T-helper 22 cell (primary cell): ENCODE data around the gene PTRH1.

Source experiments
- DNase-seq: peaks from one replicate; pipeline ENCODE4 v3.0.0-alpha.2; 2020; ENCODE audit warnings: low read depth

Gene PTRH1

DNA sequence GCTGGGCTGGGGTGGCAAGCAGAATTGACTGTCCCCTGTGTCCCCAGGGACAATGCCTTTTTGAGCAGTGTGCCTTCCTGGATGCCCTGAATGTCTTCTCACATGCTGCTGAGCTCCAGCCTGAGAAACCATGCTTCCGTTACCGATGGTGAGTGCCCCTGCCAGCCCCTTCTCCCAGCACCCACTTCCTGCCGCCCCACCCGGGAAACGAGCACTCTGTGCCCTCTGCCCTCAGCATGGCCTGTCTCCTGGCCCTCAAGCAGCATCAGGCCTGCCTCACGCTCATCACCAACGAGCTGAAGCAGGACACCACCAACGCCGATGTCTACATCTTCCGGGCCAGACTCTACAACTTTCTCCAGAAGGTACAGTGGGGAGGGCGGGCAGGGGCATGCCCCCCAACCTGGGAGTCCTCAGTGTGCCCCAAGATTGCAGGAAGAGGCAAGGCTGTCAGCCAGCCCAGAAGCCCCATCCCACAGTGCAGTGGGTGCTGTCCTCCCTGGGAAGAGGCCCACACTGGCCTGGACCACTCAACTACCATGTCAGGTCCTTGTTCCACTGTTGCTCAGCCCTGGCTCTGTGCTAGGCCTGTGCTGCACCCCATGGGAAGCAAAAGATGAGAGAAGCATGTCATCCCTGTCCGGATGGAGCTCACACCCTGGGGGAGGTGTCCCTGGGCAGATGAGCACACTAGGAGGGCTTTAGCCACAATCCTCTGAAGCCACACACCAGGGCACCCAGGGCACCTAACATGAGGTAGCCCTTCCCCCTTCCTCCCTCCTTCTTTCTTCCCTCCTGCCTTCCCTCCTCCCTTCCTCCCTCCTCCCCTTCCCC lies 4.8 kb upstream of the PTRH1 start:
- DNase-seq: no peak

DNA sequence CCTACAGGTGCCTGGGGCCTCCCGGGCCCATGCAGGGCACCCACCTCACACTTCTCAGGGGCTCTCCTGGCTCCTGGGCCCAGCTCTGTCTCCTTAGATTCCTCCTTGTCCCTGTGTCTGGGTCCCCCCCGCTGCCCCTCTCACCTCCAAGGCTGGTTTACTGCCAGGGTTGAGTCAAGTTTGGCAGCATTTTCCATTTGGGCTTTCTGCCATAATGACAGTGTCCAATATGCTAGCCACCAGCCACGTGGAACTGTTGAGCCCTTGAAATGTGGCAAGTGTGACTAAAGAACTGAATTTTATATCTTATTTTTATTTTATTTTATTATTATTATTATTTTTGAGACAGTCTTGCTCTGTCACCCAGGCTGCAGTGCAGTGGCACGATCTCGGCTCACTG lies 2.3 kb upstream of the PTRH1 start:
- DNase-seq: no peak

- DNase-seq: no peak
Measured at GRCh38 chr9:127716412-127716811, 949 bp upstream of the PTRH1 start.

GRCh38 chr9:127714951-127715469 lies 453 bp downstream of the PTRH1 start:
- DNase-seq: no peak

DNA sequence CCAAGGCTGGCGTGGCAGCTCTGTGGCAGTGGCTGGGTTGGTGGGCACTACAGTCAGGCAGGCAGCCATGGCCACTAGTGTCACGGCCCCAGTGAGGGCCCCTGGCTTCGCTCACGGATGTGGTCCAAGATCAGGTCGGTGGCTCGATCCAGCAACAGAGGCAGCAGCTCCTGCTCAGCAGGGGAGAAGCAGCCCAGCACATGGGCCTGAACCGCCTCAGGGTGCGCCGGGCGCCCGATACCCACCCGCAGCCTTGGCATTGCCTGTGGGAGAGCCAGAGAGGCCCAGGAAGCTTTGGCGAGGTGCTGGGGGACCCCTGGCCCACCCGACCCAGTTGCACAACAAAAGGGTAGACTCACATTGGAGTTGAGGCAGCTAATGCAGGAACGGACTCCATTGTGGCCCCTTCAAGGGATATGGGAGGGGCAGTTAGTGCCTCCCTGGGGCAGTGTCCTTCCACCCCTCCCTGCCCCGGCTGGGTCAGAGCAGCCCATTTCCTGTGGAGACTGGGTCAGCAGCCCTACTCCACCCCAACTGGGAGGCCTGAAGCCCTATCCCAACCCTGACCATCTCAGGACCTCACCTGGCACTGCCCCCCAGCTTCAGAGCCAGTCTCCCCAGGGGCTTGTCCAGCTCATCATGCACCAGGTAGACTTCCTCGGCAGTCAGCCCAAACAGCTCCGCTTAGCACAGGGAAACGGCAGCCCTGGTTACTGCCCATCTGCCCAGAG lies 1.3 kb downstream of the PTRH1 start:
- no peak for DNase-seq

DNA sequence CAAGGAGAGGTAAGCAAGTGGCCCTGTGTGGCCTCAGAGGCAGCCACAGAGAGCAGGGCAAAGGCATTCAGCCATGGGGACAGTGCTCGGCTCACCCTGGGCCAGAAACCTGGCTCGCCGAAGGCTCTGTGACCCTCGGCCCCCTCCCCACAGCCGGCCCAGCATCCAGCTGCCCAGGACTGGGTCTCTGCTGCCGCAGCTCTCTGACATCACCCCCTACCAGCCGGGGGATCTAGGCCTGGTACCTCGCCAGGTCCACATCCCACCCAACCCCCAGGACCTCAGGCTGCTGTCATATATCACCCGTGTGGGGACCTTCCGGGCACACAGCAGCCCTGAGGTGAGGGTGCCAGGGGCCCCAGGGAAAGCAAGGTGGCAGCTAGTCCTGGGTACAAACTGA lies 2.6 kb downstream of the PTRH1 start:
- no peak for DNase-seq

DNA sequence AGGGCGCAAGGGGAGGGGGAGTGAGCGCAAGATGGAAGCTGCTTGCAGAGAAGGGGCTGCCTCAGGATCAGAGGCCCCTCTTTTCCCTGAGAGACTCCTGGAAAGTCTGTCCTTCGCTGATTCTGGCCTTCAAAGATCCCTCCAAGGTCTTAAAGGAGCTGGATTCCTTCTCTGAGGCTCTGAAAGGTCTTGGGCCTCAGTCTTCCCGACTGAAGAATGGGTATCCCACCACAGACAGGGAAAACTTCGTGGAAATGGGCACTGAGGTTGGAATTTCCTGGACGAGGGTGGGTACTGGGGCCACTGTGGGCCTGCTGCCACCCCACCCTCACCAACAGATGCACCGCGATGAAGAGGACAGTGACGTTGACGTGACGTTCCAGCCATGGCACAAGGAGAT lies 3.1 kb downstream of the PTRH1 start:
- no peak for DNase-seq

DNA sequence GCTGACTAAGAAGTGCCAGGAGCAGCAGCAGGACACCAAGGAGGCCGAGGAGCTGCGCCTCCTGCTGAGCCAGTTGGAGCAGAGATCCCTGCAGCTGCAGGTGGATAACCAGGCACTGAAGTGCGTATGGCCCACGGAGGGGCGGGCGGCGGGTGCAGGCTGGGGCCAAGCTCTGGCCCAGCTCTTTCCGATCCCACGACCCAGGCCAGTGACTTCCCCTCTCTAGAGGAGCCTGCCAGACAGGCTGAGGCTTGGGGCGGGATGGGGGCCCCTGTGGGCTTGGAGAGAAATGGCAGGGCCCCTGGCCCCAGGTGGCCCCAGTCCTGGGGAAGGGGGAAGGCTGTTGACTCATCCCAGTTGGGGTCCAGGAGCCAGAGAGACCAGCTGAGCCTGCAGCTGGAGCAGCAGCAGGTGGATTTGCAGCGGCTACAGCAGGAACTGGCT lies 3.6 kb downstream of the PTRH1 start:
- DNase-seq: no peak

DNA sequence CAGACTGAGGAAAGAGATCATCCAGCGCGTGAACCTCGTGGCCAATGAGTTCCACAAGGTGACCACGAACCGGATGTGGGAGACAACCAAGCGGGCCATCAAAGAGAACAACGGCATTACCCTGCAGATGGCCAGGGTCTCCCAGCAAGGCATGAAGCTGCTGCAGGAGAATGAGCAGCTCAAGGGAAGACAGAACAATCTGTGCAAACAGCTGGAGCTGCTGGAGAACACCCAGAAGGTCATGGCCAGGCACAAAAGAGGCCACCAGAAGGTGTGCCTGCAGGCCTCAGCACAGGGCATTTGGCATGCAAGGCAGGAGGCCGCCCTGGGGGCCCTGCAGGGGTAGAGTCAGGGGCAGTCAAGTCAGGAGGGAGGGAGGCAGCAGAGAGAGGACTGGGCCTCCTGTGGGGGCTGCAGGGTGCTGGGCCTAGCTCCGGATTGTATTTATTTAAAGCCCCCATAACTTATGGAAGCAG lies 4.2 kb downstream of the PTRH1 start:
- DNase-seq: no peak

DNA sequence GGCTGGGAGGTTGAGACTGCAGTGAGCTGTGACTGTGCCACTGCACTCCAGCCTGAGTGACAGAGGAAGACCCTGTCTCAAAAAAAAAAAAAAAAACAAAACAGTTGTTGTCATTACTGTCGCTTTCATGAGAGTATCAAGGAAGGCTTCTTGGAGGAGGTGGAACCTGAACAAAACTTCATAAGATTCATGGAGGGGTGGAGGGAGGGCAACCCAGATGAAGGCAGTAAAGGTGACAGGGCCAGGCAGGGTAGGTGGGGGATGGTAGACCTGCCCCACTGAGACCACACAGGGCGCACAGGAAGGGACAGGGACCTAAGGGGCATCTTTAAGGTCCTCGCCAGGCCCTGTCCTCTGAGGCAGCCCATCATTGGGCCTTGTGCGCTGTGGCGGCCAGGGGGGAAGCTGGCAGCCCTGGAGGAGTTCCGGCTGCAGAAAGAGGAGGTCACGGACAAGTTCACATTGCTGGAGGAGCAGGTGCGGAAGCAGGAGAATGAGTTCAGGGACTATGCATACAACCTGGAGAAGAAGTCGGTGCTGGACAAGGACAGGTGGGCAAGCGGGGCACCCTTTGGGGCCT lies 5.2 kb downstream of the PTRH1 start:
- DNase-seq: no peak

GRCh38 chr9:127708952-127709587 lies 6.4 kb downstream of the PTRH1 start:
- no peak for DNase-seq

DNA sequence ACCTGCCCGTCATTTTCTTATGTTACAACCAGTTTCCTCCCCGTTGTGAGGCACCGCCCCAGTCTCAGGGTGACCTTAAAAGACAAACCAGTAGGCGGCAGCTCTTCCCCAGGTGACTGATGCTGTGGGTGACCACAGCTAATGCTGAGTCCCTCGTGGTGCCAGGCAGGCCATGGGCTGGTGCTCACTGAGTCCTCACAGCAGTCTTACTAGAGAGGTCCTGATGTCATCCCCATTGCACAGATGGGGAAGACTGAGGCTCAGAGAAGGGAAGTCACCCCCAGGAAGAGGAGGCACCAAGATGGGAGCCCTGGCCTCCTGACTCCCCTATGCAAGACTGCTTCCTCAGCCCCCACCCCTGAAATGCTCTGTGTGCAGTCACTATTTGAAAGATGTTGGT lies 7.7 kb downstream of the PTRH1 start:
- DNase-seq: no peak

- DNase-seq: no peak
Measured at GRCh38 chr9:127706836-127707241, 8.6 kb downstream of the PTRH1 start, which contains the start of gene CFAP157. Gene CFAP157, plus strand, starts transcription at chr9:127706988. Its CDS starts 44 bp downstream, at chr9:127707032.

DNA sequence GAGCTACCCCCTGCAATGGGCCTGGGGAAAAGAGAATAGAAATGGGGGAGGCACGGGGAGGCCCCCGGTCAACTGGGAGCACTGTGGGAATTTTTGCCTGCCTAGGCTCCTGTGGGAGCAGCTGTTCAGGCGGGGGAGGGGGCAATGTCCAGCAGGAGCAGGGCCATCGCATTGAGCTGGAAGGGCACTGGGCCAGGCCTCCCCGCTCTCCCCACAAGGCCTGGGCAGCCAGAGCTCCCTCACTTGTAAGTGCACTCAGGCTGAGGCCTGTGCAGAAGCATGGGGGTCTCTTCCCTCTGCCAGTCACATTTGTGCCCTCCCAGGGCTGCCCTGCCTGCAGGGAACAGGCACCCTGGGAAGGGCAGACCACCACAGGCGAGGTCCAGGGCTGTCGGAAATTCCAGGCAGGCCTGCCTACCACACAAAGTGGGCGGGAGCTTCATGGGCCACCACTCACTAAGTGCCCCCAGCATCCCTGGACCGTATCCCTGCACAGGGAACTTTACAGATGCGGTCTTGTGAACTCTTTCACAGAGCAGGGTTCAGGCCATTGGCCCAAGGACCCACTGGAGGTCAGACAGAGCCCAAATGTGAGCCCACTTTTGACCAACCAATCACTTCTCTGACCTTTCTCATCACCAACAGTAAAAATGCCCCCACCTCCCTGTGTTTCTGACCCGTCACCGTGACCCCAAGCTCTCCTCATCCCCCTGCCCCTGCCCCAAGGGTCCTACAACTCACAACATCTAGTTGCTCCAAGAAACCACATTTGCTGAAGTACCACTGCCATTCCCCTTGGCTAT lies 9.7 kb downstream of the PTRH1 start:
- no peak for DNase-seq

DNA sequence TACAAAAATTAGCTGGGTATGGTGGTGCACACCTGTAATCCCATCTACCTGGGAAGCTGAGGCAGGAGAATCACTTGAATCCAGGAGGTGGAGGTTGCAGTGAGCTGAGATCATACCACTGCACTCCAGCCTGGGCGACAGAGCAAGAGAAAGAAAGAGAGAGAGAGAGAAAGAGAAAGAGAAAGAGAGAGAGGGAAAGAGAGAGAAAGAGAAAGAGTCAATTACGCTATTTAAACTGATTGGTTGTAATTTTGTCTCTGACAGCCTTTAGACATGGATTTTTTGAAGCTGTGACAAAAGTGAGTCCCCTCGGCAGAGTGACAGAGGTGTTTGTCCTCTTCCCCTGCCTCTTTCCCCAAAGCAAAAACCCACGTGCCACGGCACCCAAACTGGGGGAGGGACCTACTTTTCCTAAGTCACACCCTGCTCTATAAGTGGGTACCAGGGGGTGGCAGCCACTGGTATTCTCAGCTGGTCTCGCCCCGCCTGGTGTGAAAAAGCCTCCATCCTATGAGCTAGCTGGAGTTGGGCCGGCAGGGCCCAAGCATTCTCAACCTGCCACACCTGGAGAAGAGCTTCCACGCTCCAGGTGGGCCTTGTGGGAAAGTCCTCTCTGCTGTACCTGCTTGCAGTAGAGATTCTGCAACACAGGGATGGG lies 12.0 kb downstream of the PTRH1 start:
- no peak for DNase-seq

- DNase-seq: no peak
Measured at GRCh38 chr9:127700594-127701255, 14.7 kb downstream of the PTRH1 start.

- DNase-seq: no peak
Measured at GRCh38 chr9:127700140-127700539, 15.3 kb downstream of the PTRH1 start.

DNA sequence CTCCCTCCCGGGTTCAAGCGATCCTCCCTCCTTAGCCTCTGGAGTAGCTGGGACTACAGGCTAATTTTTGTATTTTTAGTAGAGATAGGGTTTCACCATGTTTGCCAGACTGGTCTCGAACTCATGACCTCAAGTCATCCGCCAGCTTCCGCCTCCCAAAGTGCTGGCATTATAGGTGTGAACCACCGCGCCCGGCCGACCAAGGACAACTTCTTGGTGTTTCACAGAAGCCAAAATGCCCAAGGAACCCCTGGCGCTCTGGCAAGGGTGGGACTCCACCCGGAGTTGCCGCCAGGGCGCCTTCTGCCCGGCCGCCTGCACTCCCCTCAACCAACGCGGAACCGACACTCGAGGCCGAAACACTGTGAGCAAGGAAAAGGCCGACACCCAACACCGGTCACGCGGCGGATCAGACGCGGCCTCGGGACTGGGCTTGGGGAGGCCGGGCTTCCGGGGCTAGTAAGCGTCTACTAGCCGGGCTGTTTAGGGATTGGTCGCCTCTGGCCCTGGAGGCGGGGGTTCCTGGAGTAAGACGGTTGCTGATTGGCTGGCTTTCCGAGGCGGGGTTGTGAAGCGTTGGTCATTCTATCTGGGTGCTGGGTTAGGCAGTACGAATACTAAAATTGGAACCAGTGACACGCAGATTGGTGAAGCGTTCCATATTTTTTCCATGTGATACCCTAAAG lies 16.3 kb downstream of the PTRH1 start:
- peak; percentile 70 for DNase-seq

DNA sequence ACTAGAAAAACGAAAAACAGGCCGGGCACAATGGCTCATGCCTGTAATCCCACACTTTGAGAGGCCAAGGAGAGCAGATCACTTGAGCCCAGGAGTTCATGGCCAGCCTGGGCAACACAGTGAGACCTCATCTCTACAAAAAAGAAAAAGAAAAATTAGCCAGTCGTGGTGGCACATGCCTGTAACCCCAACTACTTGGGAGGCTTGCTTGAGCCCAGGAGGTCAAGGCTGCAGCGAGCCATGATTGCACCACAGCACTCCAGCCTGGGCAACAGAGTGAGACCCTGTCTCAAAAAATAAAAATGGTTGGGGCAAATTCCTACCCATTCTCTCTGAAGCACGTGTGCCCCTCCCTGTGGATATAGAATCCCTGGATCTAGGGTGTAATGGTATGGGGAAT lies 17.1 kb downstream of the PTRH1 start:
- DNase-seq: no peak

- no peak for DNase-seq
Measured at GRCh38 chr9:127697575-127697974, 17.9 kb downstream of the PTRH1 start.
